H9 (cell line): ENCODE results near the gene SPRYD3. TPM values are rescaled to one million over a fixed set of nuclear protein-coding genes. Genes with fewer than 3 reads are reported as not detected.

Source experiments
- DNase-seq: peaks from one replicate; pipeline ENCODE4 v3.0.0-alpha.2; 2017
- H2AFZ ChIP-seq: one replicate; pipeline ENCODE4 v1.6.1; 2013; ENCODE audit warnings: mild to moderate bottlenecking, low read length, control low read depth, moderate library complexity
- H2AK5ac ChIP-seq: 2 replicates; pipeline ENCODE4 v1.6.1; 2013; ENCODE audit warnings: low read length, control low read depth, mixed read lengths; ENCODE audit not compliant: insufficient read length
- H2BK120ac ChIP-seq: one replicate; pipeline ENCODE4 v1.6.1; 2013; ENCODE audit warnings: low read depth, mild to moderate bottlenecking, low read length, control low read depth, inconsistent platforms; ENCODE audit not compliant: poor library complexity, severe bottlenecking
- H2BK12ac ChIP-seq: 2 replicates; pipeline ENCODE4 v1.6.1; 2013; ENCODE audit warnings: low read length, control low read depth, mixed read lengths, low read depth; ENCODE audit not compliant: insufficient read length
- H2BK15ac ChIP-seq: 2 replicates; pipeline ENCODE4 v1.6.1; 2013; ENCODE audit warnings: low read depth, low read length, control low read depth
- H2BK20ac ChIP-seq: one replicate; pipeline ENCODE4 v1.6.1; 2013; ENCODE audit warnings: low read depth, mild to moderate bottlenecking, low read length, control low read depth, inconsistent platforms; ENCODE audit not compliant: poor library complexity, severe bottlenecking
- H2BK5ac ChIP-seq: 2 replicates; pipeline ENCODE4 v1.6.1; 2013; ENCODE audit warnings: low read length, control low read depth, mixed read lengths; ENCODE audit not compliant: insufficient read length
- H3K14ac ChIP-seq: 2 replicates; pipeline ENCODE4 v1.6.1; 2013; ENCODE audit warnings: low read length, control low read depth; ENCODE audit not compliant: insufficient read depth
- H3K18ac ChIP-seq: 2 replicates; pipeline ENCODE4 v1.6.1; 2013; ENCODE audit warnings: low read depth, mild to moderate bottlenecking, mixed read lengths, low read length, control low read depth; ENCODE audit not compliant: insufficient read length
- H3K23ac ChIP-seq: 2 replicates; pipeline ENCODE4 v1.6.1; 2013; ENCODE audit warnings: low read length, control low read depth, mixed read lengths, low read depth; ENCODE audit not compliant: insufficient read length
- H3K23me2 ChIP-seq: 2 replicates; pipeline ENCODE4 v1.6.1; 2013; ENCODE audit warnings: low read depth, mild to moderate bottlenecking, mixed read lengths, low read length, control low read depth; ENCODE audit not compliant: insufficient read length, poor library complexity, severe bottlenecking
- H3K27ac ChIP-seq: 2 replicates; pipeline ENCODE4 v1.5.1; 2013; ENCODE audit warnings: low read length, control low read depth, mixed read lengths, low read depth; ENCODE audit not compliant: insufficient read length
- H3K27me3 ChIP-seq: 2 replicates; pipeline ENCODE4 v1.6.1; 2013; ENCODE audit warnings: low read length, control low read depth, inconsistent platforms; ENCODE audit not compliant: insufficient read depth
- H3K4ac ChIP-seq: 2 replicates; pipeline ENCODE4 v1.6.1; 2013; ENCODE audit warnings: low read depth, mild to moderate bottlenecking, control low read depth, inconsistent platforms, low read length, moderate library complexity
- H3K4me1 ChIP-seq: 2 replicates; pipeline ENCODE4 v1.6.1; 2013; ENCODE audit warnings: low read length, control low read depth, inconsistent platforms; ENCODE audit not compliant: insufficient read depth
- H3K4me2 ChIP-seq: 2 replicates; pipeline ENCODE4 v1.6.1; 2013; ENCODE audit warnings: low read length, control low read depth, mixed read lengths; ENCODE audit not compliant: insufficient read length, insufficient read depth
- H3K56ac ChIP-seq: 2 replicates; pipeline ENCODE4 v1.6.1; 2013; ENCODE audit warnings: low read depth, mild to moderate bottlenecking, mixed read lengths, low read length, control low read depth; ENCODE audit not compliant: insufficient read length
- H3K79me1 ChIP-seq: 2 replicates; pipeline ENCODE4 v1.6.1; 2013; ENCODE audit warnings: low read depth, mild to moderate bottlenecking, moderate library complexity, low read length, control low read depth, inconsistent platforms; ENCODE audit not compliant: insufficient read depth, poor library complexity, severe bottlenecking
- H3K79me2 ChIP-seq: 2 replicates; pipeline ENCODE4 v1.6.1; 2013; ENCODE audit warnings: low read length, control low read depth, inconsistent platforms; ENCODE audit not compliant: insufficient read depth
- H3K9ac ChIP-seq: 2 replicates; pipeline ENCODE4 v1.6.1; 2013; ENCODE audit warnings: low read length, control low read depth, mixed read lengths; ENCODE audit not compliant: insufficient read length; ENCODE audit errors: extremely low read depth
- H3K9me3 ChIP-seq: one replicate; pipeline ENCODE4 v1.6.1; 2013; ENCODE audit warnings: low read depth, low read length, inconsistent platforms; ENCODE audit not compliant: control insufficient read depth
- H3T11ph ChIP-seq: one replicate; pipeline ENCODE4 v1.6.1; 2013; ENCODE audit warnings: mild to moderate bottlenecking, low read length, control low read depth, inconsistent platforms
- H4K20me1 ChIP-seq: one replicate; pipeline ENCODE4 v1.6.1; 2013; ENCODE audit not compliant: control insufficient read depth, insufficient read length, insufficient read depth
- H4K5ac ChIP-seq: 2 replicates; pipeline ENCODE4 v1.6.1; 2013; ENCODE audit warnings: low read depth, mild to moderate bottlenecking, mixed read lengths, low read length, control low read depth; ENCODE audit not compliant: insufficient read length
- H4K8ac ChIP-seq: replicated peaks from 2 replicates; pipeline ENCODE4 v1.6.1; 2013; ENCODE audit warnings: low read length, control low read depth, mixed read lengths, low read depth; ENCODE audit not compliant: insufficient read length
- H4K91ac ChIP-seq: 2 replicates; pipeline ENCODE4 v1.6.1; 2013; ENCODE audit warnings: low read depth, mild to moderate bottlenecking, moderate library complexity, mixed read lengths, low read length, control low read depth; ENCODE audit not compliant: insufficient read length
- H3K27ac Mint-ChIP-seq, 3 experiments: 2 replicates in 2 of 3; 3 replicates in 1 of 3; pipeline ENCODE4 v1.8.0; 2020 to 2021; ENCODE audit warnings: mixed read lengths in 3 of 3, mild to moderate bottlenecking in 1 of 3, moderate library complexity in 1 of 3
- H3K27me3 Mint-ChIP-seq: 2 replicates; pipeline ENCODE4 v1.8.0; 2021; ENCODE audit warnings: low read depth, mild to moderate bottlenecking, moderate library complexity, mixed read lengths
- H3K36me3 Mint-ChIP-seq, 3 experiments: 2 replicates in 2 of 3; 3 replicates in 1 of 3; pipeline ENCODE4 v1.8.0; 2020 to 2021; ENCODE audit warnings: low read depth in 3 of 3, mixed read lengths in 3 of 3; ENCODE audit not compliant: insufficient read depth in 1 of 3
- H3K4me1 Mint-ChIP-seq, 2 experiments: 2 replicates each; pipeline ENCODE4 v1.8.0; 2020; ENCODE audit warnings: mixed read lengths in 2 of 2
- H3K4me3 Mint-ChIP-seq, 2 experiments: 2 replicates in 1 of 2; 3 replicates in 1 of 2; pipeline ENCODE4 v1.8.0; 2020 to 2021; ENCODE audit warnings: mild to moderate bottlenecking in 2 of 2, mixed read lengths in 2 of 2, moderate library complexity in 1 of 2
- H3K9me3 Mint-ChIP-seq, 2 experiments: 2 replicates in 1 of 2; 3 replicates in 1 of 2; pipeline ENCODE4 v1.8.0; 2020; ENCODE audit warnings: mild to moderate bottlenecking in 2 of 2, mixed read lengths in 2 of 2, moderate library complexity in 1 of 2
- WGBS: extraction: QIAGEN DNeasy Blood & Tissue Kit; methylation state at CpG from one replicate; pipeline ENCODE4 v1.1.7; 2013; ENCODE audit warnings: missing lambda C conversion rate, low lambda C conversion rate, mixed read lengths; ENCODE audit not compliant: insufficient read length; ENCODE audit errors: extremely low coverage; 5-methylcytosine and 5-hydroxymethylcytosine counted together
- total RNA-seq: library from RNA; stranded (reverse); gene quantifications from 2 replicates; pipeline ENCODE4 v1.2.1, GENCODE V29; 2021
- TF ChIP-seq, protein P1 (sequence below): fragments of 200-600 bp; sonication (generic); conservative IDR thresholded peaks from 3 replicates; pipeline ENCODE4 v1.8.0; 2021; ENCODE audit warnings: antibody characterized with exemption, mild to moderate bottlenecking

SPRYD3 gene
- total RNA-seq, 1 experiment from 2014 or later, result 6.5 TPM

GRCh38 chr12:53101266-53101665 lies 22.1 kb upstream of the SPRYD3 start:
- no peak overlapping the region for H4K91ac ChIP-seq
- H3K18ac ChIP-seq, result no peak overlapping the region
- H2BK20ac ChIP-seq, result no peak overlapping the region
- no peak overlapping the region for H3K9ac ChIP-seq
- Mint-ChIP-seq H3K9me3 (no peaks in the 10 kb centered on the region; a peak in 1 of 5 replicates), H3K27ac (peak overlapping the region in 1 of 3 experiments; percentile 28; a peak in 2 of 7 replicates), H3K36me3 (no peaks in the 10 kb centered on the region; a peak in 1 of 7 replicates), H3K27me3 (peaks cover 52% of the 10 kb centered on the region), H3K4me1 (peaks cover 24 to 32% of the 10 kb centered on the region in 2 experiments), H3K4me3 (no peak overlapping the region)
- H3K56ac ChIP-seq, result no peak overlapping the region
- no peak overlapping the region for H2AFZ ChIP-seq
- H3K23ac ChIP-seq, result no peak overlapping the region
- H3K4me2 ChIP-seq, result no peak overlapping the region
- no peak overlapping the region for H4K8ac ChIP-seq
- no peak overlapping the region for H2BK15ac ChIP-seq
- TF ChIP-seq, protein P1, sequence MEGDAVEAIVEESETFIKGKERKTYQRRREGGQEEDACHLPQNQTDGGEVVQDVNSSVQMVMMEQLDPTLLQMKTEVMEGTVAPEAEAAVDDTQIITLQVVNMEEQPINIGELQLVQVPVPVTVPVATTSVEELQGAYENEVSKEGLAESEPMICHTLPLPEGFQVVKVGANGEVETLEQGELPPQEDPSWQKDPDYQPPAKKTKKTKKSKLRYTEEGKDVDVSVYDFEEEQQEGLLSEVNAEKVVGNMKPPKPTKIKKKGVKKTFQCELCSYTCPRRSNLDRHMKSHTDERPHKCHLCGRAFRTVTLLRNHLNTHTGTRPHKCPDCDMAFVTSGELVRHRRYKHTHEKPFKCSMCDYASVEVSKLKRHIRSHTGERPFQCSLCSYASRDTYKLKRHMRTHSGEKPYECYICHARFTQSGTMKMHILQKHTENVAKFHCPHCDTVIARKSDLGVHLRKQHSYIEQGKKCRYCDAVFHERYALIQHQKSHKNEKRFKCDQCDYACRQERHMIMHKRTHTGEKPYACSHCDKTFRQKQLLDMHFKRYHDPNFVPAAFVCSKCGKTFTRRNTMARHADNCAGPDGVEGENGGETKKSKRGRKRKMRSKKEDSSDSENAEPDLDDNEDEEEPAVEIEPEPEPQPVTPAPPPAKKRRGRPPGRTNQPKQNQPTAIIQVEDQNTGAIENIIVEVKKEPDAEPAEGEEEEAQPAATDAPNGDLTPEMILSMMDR, result no peak
- H3K27ac ChIP-seq, result no peak overlapping the region
- H2BK120ac ChIP-seq, result no peak overlapping the region
- H3T11ph ChIP-seq, result no peak overlapping the region
- WGBS, result no CpG with 5 or more reads among the region's 7 CpGs
- H3K27me3 ChIP-seq, result no peaks in the 10 kb centered on the region; the same call in 1 of the 2 replicates
- H2BK12ac ChIP-seq, result no peak overlapping the region
- H3K79me1 ChIP-seq, result no peaks in the 10 kb centered on the region
- peaks cover 3% of the 10 kb centered on the region; the same call in 1 of the 2 replicates for H3K4me1 ChIP-seq
- no peak overlapping the region for H3K14ac ChIP-seq
- H3K79me2 ChIP-seq, result no peaks in the 10 kb centered on the region
- no peak overlapping the region for H3K4ac ChIP-seq
- no peaks in the 10 kb centered on the region for H4K20me1 ChIP-seq
- no peak overlapping the region for H4K5ac ChIP-seq
- no peak for DNase-seq
- H3K23me2 ChIP-seq, result peaks cover 24% of the 10 kb centered on the region
- no peak overlapping the region for H2AK5ac ChIP-seq
- H3K9me3 ChIP-seq, result no peaks in the 10 kb centered on the region
- no peak overlapping the region for H2BK5ac ChIP-seq
